ENCODE measurements around the gene RBM34.
"Not testable (repeated sequence)": the region's sequence is repeated elsewhere in the genome, so short reads cannot be mapped to it uniquely, and the experiment has no call there.

Gene RBM34

DNA sequence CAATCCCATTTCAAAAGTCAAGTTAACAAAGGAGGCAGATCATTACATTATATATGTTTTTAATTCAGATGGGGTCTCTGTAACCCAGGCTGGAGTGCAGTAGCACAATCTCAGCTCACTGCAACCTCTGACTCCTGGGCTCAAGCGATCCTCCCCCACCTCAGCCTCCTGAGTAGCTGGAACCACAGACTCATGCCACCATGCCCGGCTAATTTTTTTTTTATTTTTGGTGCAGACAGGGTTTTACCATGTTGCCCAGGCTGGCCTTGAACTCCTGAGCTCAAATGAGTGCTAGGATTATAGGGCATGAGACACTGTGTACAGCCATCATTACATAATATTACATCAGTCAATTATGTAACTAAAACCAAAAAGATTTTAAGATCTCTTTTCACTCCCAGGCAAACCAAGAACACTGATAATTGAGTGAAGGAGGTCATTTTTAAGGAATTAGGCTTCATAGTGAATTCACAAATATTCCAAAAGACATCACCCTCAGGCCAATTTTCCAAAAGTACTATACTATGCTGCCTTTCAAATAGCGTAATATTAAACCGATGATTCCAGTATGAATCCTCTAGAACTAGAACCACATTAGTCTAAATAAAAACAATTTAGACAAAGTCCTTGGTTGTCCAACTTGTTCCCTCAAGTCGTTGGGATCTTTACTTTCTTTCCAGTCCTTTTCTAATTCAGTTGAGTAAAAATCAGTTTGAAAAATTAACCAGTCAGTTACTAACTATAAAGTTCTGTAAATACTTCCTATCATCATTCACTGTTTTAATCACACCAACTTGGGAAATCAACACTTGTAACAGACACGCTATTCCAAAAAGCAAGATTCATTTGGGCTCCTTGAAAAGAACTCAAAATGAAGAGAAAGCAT is 48.5 kb downstream of the RBM34 start:
- no peak overlapping the region for H3K4me3 ChIP-seq (ENCODE audit: low read length)

DNA sequence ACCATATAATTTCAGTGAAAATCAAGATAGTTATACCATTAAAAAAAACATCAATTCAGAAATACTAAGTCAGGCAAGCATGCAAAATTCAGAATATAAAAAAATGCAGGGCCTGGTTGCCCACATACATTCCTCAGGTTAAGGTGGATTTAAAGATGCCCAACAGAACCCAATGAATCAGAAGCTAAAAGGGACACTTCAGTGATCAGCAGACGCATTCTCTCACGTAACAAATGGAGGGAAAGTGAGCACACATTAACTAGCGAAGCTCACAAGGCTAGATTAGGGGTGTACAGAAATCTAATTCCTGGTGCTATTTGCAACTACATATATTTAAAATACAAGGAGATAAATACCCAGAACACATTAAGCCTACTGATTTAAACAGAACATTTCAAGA is 49.9 kb downstream of the RBM34 start:
- H3K4me3 ChIP-seq (ENCODE audit: low read length): no peak overlapping the region
- no peak for TF ChIP-seq ZNF274 (IDR thresholded peaks at IDR 0.05; ENCODE audit: low read depth, low read length)

More for the DNA sequence above, 48.5 kb downstream of the RBM34 start:
- TF ChIP-seq ZNF274 (IDR thresholded peaks at IDR 0.05; ENCODE audit: low read depth, low read length): no peak

DNA sequence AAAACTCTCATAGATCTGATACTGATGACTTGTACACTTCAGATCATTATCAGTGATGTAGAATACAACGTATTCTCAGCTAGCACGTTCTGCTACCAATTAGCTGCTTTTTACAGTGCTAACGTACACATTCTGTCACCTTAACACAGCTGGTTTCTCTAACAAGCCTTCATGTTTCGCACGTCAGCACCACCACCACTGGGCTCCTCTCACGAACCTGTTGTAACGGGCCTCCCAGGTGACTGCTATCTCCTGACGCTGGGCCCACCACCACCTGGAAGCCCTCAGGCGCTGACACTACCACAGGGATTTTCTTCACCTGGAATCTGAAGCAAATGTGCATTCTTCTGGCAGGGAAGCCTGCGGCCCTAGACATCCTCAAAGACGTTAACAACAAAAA is 52.2 kb downstream of the RBM34 start:
- no peak overlapping the region for H3K4me3 ChIP-seq (ENCODE audit: low read length)
- no peak for TF ChIP-seq ZNF274 (IDR thresholded peaks at IDR 0.05; ENCODE audit: low read depth, low read length)

DNA sequence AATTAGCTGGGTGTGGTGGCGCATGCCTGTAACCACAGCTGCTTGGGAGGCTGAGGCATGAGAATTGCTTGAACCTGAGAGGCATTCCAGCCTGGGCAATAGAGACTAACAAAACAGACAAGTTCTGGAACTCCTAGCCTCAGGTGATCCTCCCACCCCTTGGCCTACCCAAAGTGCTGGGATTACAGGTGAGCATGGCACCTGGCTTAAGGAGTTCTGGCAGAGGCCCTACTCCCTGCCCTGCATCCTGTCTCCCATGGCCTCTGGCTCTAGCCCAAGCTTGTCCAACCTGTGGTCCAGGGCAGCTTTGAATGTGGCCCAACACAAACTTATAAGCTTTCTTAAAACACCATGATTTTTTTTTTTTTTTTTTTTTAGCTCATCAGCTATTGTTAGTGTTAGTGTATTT is 52.9 kb downstream of the RBM34 start:
- no peak for TF ChIP-seq ZNF274 (IDR thresholded peaks at IDR 0.05; ENCODE audit: low read depth, low read length)
- H3K4me3 ChIP-seq (ENCODE audit: low read length): no peak overlapping the region

DNA sequence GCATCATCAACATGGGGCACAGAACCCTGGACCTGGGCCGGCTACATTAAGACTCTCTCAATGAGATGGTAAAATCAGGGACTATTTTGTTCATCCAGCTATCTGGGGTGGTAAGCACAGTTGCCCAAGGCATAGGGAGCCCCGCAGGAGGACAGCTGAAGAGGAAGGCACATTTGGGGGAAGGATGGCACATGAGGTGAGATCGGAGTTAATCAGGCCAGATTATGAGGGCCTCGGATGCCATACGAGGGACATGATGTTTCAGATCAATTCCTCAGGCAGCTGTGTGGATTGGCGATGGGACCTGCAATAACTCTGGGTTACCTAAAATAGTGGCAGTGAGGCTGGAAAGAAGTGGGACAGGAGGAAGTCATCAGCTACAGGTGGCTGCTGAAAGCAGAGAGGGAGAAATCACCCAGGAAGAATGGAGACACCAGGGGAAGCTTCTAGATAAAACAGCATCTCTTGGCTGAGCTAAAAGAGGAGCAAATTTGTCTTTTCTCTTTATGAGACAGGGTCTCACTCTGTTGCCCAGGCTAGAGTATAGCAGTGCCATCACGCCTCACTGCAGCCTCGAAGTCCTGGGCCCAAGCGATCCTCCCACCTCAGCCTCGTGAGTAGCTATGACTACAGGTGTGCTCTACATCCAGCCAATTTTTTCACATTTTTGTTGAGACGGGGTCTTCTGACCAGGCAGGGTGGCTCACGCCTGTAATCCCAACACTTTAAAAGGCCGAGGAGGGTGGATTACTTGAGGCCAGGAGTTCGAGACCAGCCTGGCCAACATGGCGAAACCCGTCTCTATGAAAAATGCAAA is 53.5 kb downstream of the RBM34 start:
- H3K4me3 ChIP-seq (ENCODE audit: low read length): no peak overlapping the region
- TF ChIP-seq ZNF274 (IDR thresholded peaks at IDR 0.05; ENCODE audit: low read depth, low read length): no peak

DNA sequence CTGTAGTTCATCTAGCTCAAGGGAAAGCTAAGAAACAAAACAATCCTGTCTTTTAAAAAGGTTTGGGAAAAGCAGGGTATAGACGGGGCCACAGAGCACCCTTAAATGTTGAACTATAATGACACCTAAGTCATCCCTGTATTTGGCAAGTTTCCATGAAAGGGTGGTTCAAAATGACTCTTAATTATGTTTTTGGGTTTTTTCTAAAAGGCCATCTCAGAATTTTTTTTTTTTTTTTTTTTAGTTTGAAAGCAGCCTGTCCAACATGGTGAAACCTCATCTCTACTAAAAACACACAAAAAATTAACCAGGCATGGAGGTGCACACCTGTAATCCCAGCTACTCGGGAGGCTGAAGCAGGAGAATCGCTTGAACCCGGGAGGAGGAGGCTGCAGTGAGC is 54.6 kb downstream of the RBM34 start:
- TF ChIP-seq ZNF274 (IDR thresholded peaks at IDR 0.05; ENCODE audit: low read depth, low read length): no peak
- H3K4me3 ChIP-seq (ENCODE audit: low read length): no peak overlapping the region

DNA sequence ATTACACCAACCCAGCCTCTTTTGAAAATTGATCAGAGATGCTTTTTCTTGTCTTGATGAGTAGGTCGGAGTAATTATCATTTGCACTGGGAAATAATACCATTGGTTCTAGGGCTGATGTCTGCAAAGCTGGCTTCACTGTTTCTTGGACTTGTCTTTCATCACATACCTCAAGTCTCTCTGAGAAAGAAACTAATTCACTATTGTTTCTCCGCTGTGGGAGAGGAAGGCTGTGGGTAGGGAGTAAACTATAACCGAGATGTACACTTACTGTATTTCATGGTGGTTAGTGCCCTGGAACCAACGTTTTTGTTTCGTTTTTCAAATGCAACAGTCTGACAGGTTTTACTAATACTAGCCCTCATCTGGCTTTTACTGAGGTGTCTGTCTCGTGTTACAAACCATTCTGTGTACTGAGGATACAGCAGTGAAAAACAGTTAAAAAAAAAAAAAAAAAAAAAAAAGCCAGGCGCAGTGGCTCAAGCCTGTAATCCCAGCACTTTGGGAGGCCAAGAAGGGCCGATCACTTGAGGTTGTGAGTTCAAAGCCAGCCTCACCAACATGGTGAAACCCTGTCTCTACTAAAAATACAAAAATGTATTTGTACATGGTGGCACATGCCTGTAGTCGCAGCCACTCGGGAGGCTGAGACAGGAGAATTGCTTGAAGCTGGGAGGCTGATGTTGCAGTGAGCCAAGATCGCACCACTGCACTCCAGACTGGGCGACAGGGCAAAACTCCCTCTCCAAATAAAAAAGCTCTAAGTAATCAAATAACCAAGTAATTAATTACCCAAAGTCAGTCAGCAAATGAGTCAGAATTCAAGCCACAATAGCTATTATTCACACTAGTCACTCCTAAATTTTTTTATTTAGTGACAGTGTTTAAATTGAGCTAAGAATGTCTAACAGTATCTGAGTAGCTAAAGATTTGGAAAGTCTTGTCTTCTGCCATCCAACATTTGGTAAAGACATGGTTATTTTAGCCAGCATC is 55.7 kb downstream of the RBM34 start:
- H3K4me3 ChIP-seq (ENCODE audit: low read length): peak overlapping the region; percentile 7; the same call in 1 of the 2 replicates
- no peak for TF ChIP-seq ZNF274 (IDR thresholded peaks at IDR 0.05; ENCODE audit: low read depth, low read length)

DNA sequence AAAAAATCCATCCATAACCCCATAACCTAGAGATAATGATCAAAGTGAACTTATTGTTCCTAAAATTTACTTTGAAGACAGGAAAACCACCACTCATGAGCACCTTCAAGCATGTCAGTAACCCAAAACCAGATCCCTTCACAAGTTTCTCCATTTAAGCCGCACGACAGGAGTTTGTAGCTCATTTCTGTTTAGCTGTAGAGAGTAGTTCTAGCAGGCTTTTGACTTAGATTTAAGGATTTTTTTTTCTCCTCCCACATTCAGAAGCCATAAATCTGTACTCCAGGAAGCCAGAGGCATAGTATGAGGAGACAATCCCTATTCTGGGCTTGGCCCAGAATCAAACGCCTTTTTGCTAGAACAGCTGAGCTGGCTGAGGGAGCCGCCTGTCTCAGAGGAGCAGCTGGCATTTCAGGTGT is 58.0 kb downstream of the RBM34 start:
- H3K4me3 ChIP-seq (ENCODE audit: low read length): no peak overlapping the region
- TF ChIP-seq ZNF274 (IDR thresholded peaks at IDR 0.05; ENCODE audit: low read depth, low read length): no peak

DNA sequence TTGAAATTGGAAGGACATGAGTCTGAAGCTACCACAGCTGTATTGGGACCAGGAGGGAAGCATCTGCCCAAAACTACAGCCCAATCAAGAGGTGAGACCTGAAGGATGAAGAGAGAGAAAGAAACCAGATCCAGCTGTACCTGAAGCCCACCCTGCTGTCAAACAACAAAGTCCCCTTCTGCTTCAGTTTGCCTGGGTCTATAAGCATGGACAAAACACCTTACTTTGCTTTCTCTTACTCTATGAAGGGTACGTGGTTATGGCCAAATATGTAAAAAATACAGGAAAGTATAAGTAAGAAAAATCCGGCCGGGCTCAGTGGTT is 58.8 kb downstream of the RBM34 start:
- no peak for TF ChIP-seq ZNF274 (IDR thresholded peaks at IDR 0.05; ENCODE audit: low read depth, low read length)
- no peak overlapping the region for H3K4me3 ChIP-seq (ENCODE audit: low read length)

DNA sequence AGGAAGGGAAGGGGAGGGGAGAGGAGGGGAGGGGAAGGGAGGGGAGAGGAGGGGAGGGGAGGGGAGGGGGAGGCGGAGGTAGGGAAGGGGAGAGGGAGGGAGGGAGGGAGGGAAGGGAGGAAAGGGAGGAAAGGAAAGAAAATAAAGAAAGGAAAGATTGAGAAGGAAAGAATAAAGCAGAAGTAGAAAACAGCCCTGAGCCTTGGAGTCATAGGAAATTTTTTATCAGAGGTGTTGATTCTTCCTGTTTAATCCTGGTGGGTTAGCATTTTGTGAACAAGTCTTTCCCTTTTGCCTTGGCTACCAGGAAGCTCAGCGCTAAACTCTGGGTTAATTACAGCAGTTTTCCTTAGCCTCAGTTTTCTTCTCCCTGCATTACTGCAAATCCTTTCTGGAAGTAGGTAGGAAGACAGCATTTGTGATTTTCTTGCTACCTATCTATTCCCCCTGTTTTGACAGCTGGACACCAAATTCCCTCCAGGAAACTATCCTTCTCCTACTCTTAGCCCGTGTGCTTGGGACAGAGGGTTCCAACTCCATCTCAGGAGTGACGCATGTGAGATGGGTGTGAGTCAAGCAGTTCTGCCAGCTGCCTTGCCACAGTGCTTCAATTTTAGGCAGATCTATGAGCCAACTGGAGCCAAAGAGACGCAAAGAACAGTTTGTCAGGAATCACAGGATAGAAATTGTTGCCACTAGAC is 59.3 kb downstream of the RBM34 start:
- no peak overlapping the region for H3K4me3 ChIP-seq (ENCODE audit: low read length)
- no peak for TF ChIP-seq ZNF274 (IDR thresholded peaks at IDR 0.05; ENCODE audit: low read depth, low read length)

DNA sequence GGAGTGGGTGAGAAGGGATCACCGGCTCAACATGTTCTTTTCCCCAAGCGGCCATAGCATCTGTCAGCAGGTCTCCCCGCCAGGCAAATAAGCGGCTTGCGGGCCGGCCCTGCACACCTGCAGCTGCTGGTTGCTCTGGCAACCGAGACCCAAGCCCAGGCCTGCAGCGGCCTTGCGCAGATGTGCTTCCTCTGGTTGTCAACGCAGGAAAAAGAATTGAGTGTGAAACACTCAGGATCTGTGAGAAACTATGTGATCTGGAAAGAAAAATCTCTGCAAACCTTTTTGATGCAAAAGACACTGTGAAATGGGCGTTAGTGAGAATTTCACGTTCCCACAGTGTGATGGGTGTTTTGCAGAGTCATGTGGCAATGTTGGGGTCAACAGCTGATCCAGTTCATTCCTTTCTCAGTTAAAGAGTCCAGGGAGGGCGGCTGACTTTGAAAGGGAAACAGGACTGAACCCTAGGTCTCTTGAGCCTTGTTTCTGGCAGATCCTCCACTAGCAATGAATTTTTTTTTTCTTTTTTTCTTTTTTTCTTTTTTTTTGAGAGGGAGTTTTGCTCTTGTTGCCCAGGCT is 60.8 kb downstream of the RBM34 start:
- no peak for TF ChIP-seq ZNF274 (IDR thresholded peaks at IDR 0.05; ENCODE audit: low read depth, low read length)
- H3K4me3 ChIP-seq (ENCODE audit: low read length): no peak overlapping the region

DNA sequence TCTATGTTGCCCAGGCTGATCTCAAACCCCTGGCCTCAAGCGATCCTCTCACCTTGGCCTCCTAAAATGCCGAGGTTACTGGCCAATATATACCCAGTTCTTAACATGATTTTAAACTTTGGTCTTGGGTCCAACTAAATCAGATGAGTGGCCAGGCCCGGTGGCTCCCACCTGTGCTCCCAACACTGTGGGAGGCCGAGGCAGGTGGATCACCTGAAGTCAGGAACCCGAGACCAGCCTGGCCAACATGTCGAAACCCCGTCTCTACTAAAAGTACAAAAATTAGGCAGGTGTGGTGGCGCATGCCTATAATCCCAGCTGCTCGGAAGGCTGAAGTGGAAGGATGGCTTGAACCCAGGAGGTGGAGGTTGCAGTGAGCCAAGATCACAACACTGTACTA is 62.1 kb downstream of the RBM34 start:
- no peak for TF ChIP-seq ZNF274 (IDR thresholded peaks at IDR 0.05; ENCODE audit: low read depth, low read length)
- no peak overlapping the region for H3K4me3 ChIP-seq (ENCODE audit: low read length)

DNA sequence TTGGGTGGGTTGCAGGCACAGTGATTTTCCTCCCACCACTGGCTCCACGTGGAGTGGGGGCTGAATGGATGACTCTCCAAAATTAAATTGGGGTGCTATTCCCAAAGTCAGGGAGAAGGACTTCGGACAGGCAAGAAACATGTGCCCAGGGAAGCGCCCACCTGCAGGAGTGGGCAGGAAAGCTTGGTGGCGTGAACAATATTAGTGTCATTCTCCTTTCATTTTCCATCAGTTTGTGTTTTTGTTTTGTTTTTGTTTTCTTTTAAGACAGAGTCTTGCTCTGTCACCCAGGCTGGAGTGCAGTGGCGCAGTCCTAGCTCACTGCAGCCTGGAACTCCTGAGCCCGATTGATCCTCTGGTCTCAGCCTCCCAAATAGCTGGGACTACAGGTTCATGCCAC is 62.5 kb downstream of the RBM34 start:
- H3K4me3 ChIP-seq (ENCODE audit: low read length): no peak overlapping the region
- TF ChIP-seq ZNF274 (IDR thresholded peaks at IDR 0.05; ENCODE audit: low read depth, low read length): no peak

DNA sequence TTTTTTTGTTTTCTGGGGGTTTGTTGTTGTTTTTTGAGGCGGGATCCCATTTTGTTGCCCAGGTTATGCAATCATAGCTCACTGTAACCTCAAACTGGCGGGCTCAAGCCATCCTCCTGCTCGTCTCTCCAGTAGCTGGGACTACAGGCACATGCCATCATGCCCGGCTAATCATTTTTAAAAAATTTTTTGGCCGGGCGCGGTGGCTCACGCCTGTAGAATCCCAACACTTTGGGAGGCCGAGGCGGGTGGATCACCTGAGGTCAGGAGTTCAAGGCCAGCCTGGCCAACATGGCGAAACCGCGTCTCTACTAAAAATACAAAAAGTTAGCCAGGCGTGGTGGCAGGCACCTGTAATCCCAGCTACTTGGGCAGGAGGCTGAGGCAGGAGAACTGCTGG is 63.5 kb downstream of the RBM34 start:
- not testable (repeated sequence) for H3K4me3 ChIP-seq (ENCODE audit: low read length)

Data from GM08714 (cell line).